ENCODE results near the gene IGSF6. TPM values are rescaled to one million over a fixed set of nuclear protein-coding genes. Genes with fewer than 3 reads are reported as not detected.
A peak's percentile ranks its signal among the peaks of the same experiment; 100 is the strongest.
"Not testable (repeated sequence)": the region's sequence is repeated elsewhere in the genome, so short reads cannot be mapped to it uniquely, and the experiment has no call there.

The IGSF6 gene, protein sequence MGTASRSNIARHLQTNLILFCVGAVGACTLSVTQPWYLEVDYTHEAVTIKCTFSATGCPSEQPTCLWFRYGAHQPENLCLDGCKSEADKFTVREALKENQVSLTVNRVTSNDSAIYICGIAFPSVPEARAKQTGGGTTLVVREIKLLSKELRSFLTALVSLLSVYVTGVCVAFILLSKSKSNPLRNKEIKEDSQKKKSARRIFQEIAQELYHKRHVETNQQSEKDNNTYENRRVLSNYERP
- total RNA-seq (2014; rRNA removed; shearing (Covaris generic)), result not detected in 2 replicates
- not detected in 2 replicates for polyA plus RNA-seq (2014; cell fraction: nucleus; rRNA removed)

DNA sequence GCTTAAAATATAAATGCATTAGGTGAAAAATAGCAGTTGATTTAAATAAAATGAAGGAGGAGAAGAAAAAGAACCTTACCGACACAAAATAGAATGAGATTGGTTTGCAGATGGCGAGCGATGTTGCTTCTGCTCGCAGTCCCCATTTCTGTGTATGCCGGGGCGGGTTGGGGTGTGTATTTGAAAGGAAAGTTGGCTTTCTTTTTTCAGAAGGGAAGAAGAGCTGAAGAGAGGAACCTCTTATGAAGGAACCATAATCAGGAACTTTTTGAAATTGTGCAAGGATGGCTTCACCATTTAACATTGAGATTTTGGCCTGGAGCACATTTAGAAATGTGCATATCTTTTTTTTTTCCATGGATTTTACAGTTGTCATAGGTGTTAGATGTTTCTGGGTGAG, at the start of gene IGSF6:
Gene IGSF6 (minus strand): TSS at position 156 of the 400 bp plus-strand sequence. CDS start 10 bp downstream, at position 146.
- no peak for DNase-seq (ENCODE audit: extremely low read depth, low read depth)

DNA sequence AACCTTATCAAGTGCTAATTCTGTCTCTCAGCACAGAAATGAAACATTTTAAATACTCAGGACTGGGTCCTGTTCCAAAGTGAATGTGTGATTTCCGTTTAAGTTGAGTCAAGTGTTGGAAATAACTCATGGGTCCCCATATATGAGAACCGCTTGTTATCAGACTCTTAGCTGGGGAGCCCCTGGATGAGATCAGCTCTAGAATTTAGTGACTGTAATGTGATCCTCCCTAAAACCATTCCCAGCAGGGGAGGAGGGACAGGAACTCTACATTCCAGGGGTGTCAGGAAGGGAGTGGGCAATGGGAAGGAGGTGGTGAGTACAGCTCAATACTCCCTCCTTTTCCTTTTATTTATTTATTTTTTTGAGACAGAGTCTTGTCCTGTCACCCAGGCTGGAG, 48.9 kb upstream of the IGSF6 start:
- no peak for DNase-seq (ENCODE audit: extremely low read depth, low read depth)

DNA sequence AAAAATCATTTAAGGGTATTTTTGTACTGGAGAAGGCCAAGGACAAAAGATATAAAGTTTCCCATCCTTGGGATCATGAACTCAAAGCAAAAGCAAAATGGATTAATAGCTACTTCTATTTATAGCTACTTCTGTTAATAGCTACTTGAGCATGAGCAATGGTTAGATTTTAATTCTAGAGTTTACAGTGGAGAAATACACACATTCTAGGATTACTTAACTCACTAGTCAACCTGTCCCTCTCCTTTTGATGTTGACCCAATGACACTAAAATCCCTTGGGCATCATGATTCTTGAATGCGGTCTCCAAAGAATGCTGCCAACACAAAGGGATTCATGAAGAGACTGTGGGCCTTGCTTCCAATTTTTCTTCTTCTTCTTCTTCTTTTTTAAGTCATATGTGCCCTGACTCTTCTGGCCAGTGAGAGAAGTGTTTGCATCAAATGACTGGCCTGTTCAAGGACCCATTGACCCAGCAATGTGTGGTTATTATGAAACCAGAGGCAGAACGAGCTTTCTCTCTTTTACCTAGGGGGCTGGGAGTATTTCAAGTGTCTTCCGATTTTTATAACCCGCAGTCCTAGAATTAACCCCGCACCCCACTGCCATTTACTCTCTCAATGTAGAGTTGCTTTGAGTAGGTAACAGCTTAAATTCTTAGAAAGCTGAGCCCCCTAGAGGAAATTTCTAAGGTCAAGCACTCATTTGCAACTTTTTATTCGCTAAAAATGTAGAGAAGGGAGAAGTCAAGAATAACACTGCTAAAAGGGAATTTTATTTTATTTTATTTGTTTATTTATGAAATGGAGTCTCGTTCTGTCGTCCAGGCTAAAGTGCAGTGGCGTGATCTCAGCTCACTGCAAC, 46.0 kb upstream of the IGSF6 start:
- DNase-seq (ENCODE audit: extremely low read depth, low read depth), result no peak

DNA sequence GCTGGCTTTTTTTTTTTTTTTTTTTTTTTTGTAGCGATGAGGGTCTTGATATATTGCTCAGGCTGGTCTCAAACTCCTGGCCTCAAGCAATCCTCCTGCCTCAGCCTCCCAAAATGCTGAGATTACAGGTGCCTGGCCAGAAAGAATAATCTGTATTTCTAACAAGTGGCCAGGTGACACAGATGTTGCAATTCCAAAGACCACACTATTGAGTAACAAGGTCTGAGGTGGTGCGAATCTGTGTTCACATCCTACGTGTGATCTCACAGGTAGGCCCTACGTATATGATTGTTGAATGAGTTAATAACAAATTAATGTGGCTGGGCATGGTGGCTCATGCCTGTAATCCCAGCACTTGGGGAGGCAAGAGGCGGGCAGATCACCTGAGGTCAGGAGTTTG, 44.6 kb upstream of the IGSF6 start:
- DNase-seq (ENCODE audit: extremely low read depth, low read depth), result no peak

DNA sequence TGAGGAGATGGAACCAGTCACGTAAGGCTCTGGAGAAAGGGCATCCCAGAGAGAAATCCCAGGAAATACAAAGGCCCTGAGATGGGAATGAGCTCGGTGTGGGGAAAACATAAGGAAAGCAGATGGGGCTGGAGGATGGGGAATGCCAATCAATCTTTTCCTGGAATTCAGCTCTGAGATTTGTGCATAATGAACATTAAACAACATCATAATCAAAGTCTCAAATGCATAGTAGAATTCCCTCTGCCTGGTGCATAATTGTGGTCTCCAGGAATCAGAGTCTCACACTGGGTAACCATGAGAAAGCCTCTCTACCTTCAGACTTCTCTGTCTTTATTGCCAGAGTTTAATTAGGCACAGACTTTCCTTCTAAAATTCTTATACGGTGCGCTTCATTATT, 42.2 kb upstream of the IGSF6 start:
- DNase-seq (ENCODE audit: extremely low read depth, low read depth), result no peak

DNA sequence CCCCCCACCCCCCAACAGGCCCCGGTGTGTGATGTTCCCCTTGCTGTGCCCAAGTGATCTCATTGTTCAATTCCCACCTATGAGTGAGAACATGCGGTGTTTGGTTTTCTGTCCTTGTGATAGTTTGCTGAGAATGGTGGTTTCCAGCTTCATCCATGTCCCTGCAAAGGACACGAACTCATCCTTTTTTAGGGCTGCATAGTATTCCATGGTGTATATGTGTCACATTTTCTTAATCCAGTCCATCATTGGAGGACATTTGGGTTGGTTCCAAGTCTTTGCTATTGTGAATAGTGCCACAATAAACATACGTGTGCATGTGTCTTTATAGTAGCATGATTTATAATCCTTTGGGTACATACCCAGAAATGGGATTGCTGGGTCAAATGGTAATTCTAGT, 38.6 kb upstream of the IGSF6 start:
- DNase-seq (ENCODE audit: extremely low read depth, low read depth), result not testable (repeated sequence)

DNA sequence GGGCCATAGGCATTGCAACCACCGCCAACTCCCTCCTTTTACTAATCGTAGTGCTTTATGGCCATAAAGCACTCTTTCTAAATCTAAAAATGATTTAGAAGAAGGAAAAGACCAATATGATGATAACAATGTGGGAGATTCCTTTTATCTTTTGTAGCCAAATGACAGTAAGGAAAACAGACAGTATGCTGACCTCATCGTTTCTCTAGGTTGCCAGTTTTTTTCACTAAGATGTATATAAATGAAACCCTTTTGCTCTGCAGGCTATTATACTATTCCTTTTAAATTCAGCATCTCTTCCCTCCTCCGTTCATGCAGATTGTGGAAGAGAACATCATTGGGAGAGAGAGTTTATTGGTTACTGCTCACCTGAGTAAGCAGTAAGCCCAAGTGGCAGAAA, 36.7 kb upstream of the IGSF6 start:
- DNase-seq (ENCODE audit: extremely low read depth, low read depth), result no peak

DNA sequence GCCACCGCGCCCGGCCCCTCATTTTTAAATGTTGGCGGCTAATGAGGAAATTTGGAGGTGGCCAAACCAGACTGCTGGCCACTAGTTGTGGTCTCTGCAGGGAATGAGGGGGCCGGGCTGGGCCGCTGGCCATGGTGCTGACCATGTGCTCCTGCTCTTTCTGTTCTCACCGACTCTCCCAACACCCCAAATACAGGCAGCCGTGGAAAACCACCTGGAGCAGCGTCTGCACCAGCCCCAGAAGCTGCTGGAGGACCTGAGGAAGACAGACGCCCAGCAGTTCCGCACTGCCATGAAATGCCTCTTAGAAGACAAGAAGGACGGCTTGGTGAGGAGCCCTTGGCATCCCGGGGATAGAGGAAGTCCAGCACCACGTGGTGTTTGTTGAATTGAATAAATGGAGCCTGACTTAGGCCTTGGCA, 32.6 kb upstream of the IGSF6 start:
- DNase-seq (ENCODE audit: extremely low read depth, low read depth), result no peak

DNA sequence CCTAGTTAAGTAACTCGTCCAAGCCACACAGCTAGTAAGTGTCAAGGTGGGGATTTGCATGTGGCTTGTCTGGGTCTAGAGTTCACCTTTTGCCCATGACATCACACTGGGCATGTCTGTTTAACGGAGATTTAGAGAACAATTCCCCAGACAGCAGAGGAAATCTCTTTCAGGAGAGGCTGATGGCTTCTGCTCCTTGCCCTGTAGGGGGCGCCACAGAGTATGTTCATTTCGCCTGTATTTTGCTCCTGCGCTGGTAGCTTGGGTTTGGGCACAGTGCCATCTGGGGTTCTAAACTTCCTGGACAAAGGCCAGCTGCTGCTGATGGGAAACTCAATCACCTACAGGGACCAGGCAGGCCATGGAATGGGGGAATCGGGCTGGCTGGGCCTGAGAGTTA, 31.8 kb upstream of the IGSF6 start:
- DNase-seq (ENCODE audit: extremely low read depth, low read depth), result peak; percentile 11

DNA sequence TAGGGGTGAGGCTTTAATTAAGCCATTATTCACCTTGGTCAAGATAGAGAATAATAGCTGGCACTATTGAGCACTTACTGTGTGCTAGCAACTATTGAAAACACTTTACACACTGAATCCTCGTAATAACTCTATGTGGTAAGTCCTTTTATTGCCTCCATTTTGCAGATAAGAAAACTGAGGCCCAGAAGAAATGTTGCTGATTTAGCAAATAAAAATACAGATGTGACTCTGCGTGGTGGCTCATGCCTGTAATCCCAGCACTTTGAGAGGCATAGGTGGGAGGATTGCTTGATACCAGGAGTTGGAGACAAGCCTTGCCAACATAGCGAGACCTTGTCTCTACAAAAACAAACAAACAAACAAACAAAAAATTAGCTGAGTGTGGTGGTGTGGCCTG, 30.8 kb upstream of the IGSF6 start:
- no peak for DNase-seq (ENCODE audit: extremely low read depth, low read depth)

DNA sequence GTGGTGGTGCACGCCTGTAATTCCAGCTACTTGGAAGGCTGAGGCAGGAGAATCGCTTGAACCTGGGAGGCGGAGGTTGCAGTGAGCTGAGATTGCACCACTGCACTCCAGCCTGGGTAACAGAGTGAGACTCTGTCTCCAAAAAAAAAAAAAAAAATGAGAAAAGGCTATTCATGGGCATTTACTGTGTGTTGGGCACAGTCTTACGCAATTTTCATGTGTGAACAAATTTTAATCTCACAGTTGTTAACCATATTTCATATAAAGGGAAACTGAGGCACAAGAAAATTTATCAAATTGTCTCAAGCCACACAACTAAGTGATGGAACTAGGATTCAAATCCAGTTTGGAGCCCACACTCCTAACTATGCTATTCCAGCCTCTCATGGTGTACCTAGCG, 28.3 kb upstream of the IGSF6 start:
- not testable (repeated sequence) for DNase-seq (ENCODE audit: extremely low read depth, low read depth)

DNA sequence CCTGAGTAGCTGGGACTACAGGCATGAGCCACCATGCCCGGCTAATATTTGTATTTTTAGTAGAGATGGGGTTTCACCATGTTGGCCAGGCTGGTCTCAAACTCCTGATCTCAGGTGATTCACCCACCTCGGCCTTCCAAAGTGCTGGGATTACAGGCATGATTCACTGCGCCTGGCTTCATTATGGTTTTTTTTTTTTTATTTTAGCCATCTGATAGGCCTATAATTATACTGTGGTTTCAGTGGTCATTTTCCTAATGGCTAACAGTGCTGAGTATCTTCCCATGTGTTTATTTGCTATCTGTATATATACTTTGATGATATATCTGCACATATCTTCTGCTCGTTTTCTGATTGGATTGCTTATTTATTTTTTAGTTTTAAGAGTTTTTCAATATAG, 22.0 kb upstream of the IGSF6 start:
- DNase-seq (ENCODE audit: extremely low read depth, low read depth), result not testable (repeated sequence)

DNA sequence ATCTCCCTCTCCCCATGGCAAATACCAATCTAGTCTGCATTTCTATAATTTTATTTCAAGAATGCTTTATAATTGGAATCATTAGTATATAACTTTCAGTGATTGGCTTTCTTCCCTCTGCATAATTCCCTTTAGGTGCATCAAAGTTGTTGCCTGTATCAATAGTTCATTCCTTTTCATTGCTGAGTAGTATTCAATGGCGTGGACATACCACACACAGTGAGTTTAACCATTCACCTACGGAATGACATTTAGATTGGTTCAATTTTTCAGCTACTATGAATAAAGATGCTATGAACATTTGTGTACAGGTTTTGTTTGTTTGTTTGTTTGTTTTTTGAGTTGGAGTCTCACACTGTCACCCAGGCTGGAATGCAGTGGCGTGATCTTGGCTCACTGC, 21.1 kb upstream of the IGSF6 start:
- DNase-seq (ENCODE audit: extremely low read depth, low read depth), result no peak

DNA sequence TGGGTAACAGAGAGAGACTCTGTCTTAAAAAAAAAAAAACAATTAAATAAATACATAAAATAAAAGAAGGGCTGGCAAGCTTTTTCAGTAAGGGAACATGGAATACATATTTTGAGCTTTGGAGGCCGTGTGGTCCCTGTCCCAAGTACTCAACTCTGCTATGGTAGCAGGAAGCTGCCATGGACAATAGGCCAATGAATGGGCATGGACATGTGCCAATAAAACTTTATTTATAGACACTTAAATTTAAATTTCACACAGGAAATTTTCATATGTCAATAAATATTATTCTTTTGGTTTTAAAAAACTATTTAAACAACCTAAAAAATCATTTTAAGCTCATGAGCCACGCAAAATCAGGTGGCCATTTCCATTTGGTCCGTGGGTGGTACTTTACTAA, 15.2 kb upstream of the IGSF6 start:
- no peak for DNase-seq (ENCODE audit: extremely low read depth, low read depth)

DNA sequence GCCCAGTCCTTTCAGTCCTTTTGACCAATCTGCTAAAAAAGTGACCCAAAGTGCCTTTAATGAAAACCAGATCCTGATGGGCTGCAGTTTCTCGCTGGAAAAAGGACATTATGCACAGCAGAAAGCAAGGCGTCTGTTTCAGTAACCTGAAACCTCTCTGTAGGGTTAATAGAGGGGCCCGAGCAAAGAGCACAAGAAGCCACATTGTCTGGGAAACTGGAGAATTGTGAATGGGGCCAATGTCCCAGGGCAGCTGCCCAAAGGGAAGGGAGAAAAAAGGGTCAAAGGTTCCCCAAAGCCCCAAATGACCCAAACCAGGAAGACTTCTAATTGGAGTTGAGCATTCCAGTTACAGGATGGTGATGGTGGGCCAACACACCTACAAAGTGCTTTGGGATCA, 14.4 kb upstream of the IGSF6 start:
- no peak for DNase-seq (ENCODE audit: extremely low read depth, low read depth)

DNA sequence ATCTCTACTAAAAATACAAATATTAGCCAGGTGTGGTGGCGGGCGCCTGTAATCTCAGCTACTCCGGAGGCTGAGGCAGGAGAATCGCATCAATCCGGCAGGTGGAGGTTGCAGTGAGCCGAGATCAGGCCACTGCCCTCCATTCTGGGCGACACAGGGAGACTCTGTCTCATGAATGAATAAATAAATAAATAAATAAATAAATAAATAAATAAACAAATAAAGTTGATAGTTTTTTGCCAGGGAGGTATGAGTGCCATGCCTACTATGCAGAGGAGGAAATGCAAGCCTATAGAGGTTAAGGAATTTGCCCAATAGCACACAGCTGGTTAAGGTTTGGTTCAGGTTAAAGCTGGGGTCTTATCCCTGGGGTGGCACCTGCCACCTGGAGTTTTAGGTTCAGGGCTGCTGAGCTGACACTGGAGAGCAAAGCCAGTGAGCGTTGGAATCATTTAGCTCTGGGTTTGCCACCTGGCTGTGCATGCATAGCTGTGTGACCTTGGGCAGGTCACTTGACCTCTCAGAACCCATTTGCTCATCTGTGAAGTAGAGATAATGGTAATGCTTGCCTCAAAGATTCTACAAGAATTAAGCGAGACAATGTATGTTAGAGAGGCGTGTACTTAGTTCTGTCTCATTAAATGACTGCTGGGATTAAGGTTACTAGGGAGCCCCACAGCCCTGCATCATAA, 12.5 kb upstream of the IGSF6 start:
- DNase-seq (ENCODE audit: extremely low read depth, low read depth), result no peak

DNA sequence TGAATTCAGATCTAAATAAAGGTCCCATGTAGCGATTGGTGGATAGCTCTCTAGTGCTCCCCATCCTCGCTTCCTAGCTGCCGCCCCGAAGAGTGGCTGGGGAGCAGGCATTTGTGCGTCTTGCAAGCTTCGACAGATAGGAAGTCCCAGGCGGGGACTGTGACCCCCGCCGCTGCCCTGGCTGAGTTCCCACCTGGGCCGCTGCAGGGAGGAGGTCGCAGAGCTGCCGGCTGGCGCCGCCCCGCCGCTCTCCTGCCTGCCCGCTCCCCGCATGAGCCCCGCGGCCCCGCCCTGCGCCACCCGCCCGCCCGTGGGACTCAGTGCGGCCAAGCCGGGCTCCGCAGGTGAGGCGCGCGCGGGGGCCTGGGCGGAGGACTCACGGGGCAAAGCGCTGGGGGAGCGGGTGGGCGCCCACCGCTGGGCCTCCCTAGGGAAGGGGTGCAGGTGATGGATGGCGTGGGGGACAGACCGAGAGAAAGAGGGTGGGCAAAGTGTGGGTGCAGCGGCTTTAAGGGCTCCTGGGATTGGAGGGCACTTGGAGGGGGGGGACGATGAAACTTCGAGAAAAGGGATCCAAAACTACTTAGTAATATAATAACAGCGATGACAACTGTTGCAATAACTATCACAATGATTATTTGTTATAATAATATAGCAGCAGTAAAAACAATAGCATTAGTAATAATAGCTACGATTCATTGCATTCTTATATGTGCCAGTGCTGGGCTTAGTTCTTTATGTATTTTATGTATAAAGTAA, 11.7 kb upstream of the IGSF6 start, which contains the start of gene OTOA:
Gene OTOA (plus strand): TSS at position 80 of the 759 bp plus-strand sequence. CDS start 14,547 bp downstream, outside the sequence.
- no peak for DNase-seq (ENCODE audit: extremely low read depth, low read depth)

DNA sequence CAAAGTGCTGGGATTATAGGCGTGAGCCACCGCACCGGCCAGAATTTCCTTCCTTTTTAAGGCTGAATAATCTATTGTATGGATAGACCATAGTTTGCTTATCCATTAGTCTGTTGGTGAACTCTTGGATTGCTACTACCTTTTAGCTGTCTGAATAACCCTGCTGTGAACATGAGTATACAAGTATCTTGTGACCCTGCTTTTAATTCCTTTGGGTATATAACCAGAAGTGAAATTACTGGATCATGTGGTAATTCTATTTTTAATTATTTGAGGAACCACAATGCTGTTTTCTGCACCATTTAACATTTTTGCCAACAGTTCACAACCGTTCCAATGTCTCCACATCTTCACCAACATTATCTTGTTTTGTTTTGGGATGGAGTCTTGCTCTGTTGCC, 6.7 kb upstream of the IGSF6 start:
- no peak for DNase-seq (ENCODE audit: extremely low read depth, low read depth)

DNA sequence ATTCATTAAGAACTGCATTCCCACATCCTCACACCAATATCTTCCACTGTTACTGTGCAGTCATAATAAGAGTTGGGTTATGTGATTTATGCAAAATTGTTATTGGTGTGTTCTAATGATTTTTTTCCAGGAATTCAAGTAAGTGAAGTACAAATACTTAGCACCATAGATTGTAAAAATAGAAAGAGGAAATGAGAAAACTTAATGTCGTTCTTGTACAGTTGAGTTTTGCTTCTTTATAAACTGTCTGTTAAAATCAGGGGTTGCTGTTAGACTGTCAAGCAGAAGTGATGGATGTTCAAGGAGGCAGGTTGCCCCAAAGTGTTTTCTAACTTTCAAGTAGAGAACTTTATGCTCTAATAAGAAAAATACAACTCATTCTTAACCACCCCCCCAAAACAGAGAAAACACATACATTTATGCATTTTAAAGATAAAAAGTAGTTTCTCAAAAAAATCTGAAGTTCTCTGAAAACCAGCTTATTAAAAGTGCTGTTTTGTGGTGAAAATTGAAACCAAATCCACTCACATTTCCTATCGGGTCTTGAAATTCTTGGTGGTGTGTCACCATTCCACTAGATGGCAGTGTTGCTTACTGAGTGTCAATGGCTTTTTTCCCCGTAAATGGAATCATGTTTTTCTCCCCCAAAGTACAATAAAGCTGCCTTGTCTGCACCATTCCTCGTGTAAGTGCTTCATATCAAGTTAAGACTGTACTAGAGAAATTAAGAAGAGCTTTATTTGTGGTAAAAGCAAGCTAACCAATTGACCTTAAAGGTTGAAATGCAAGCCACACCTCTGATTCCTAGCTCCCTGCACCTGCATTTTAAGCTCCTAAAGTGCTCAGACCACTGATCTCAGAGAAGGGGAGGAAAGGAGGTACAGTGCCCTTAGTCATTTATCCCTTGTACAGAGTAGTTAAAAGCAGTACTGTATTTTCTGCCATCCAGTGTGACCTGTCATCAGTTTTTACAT, 4.7 kb upstream of the IGSF6 start:
- peak; percentile 47 for DNase-seq (ENCODE audit: extremely low read depth, low read depth)
